A549 (cell line): Measurements from ENCODE around the gene ASMTL.

ENCODE experiments used
- BCL3 ChIP-seq: fragments of >200 bp; sonication (Bioruptor Twin); formaldehyde crosslinking; IDR thresholded peaks from 3 replicates; pipeline ENCODE4 v1.6.1; 2016
- CTCF ChIP-seq: fragments of >200 bp; sonication (Bioruptor Twin); formaldehyde crosslinking; IDR thresholded peaks from 3 replicates; pipeline ENCODE4 v1.5.1; 2016
- HDAC2 ChIP-seq: fragments of 200-600 bp; sonication (generic); IDR thresholded peaks from 2 replicates; pipeline ENCODE4 v1.6.1; 2016
- HES2 ChIP-seq: fragments of >200 bp; sonication (Bioruptor Twin); formaldehyde crosslinking; IDR thresholded peaks from 2 replicates; pipeline ENCODE4 v1.6.1; 2016
- JUN ChIP-seq, 2 experiments: fragments of >200 bp; sonication (Bioruptor Twin); formaldehyde crosslinking; IDR thresholded peaks; 2 replicates in 1 of 2; 3 replicates in 1 of 2; pipeline ENCODE4 v1.6.1; 2016 to 2017
- PHF8 ChIP-seq: fragments of 200-600 bp; sonication (generic); IDR thresholded peaks from 2 replicates; pipeline ENCODE4 v1.6.1; 2016; ENCODE audit warnings: low read depth, mild to moderate bottlenecking, antibody characterized with exemption, moderate library complexity, borderline replicate concordance
- POLR2A ChIP-seq: IDR thresholded peaks from 2 replicates; pipeline ENCODE4 v1.6.1; 2012; ENCODE audit warnings: mild to moderate bottlenecking, low read length
- POLR2AphosphoS2 ChIP-seq: conservative IDR thresholded peaks from 2 replicates; pipeline ENCODE4 v1.6.1; 2012; ENCODE audit warnings: low read length, improper control_type of control experiment, inconsistent platforms
- REST ChIP-seq: fragments of 200-600 bp; sonication (generic); IDR thresholded peaks from 2 replicates; pipeline ENCODE4 v1.6.1; 2016; ENCODE audit warnings: antibody characterized with exemption, mild to moderate bottlenecking, moderate library complexity

- no peak for TF ChIP-seq CTCF
- no peak for TF ChIP-seq HES2
- no peak for TF ChIP-seq POLR2AphosphoS2
- TF ChIP-seq HDAC2 = no peak
- no peak for TF ChIP-seq POLR2A
- TF ChIP-seq PHF8 = no peak
- no peak for TF ChIP-seq JUN (IDR thresholded peaks at IDR 0.05)
- no peak for TF ChIP-seq REST
- TF ChIP-seq BCL3 = no peak
Observed at GRCh38 chrX:1423215-1423614, 29.5 kb downstream of the ASMTL start.
